ENCODE measurements around the gene FBXL22.

FBXL22 gene

GRCh38 chr15:63554337-63554927 is 42.8 kb upstream of the FBXL22 start:
- Histone ChIP-seq H3K27ac (replicated peaks) (no peak overlapping the region), H3K27me3 (ENCODE audit: insufficient read depth, poor library complexity, severe bottlenecking) (no peaks in the 10 kb centered on the region), H3K4me3 (replicated peaks; ENCODE audit: insufficient read depth, low read length) (no peak overlapping the region)
- no peak for TF ChIP-seq SPI1 (IDR thresholded peaks at IDR 0.05; ENCODE audit: borderline replicate concordance, low read depth)
- no peak for TF ChIP-seq CTCF (IDR thresholded peaks at IDR 0.05; ENCODE audit: insufficient read depth, low read length)
- no peak for TF ChIP-seq GABPA (IDR thresholded peaks at IDR 0.05; ENCODE audit: low read depth)
- TF ChIP-seq POLR2AphosphoS5 (IDR thresholded peaks at IDR 0.05; ENCODE audit: low read depth), result no peak
- TF ChIP-seq REST (IDR thresholded peaks at IDR 0.05; ENCODE audit: insufficient replicate concordance, low read depth), result no peak
- no peak for DNase-seq (ENCODE audit: low read depth in 1 of 2, low spot score in 1 of 2)

GRCh38 chr15:63555507-63555906 is 41.7 kb upstream of the FBXL22 start:
- Histone ChIP-seq H3K4me3 (replicated peaks; ENCODE audit: insufficient read depth, low read length) (no peak overlapping the region), H3K27ac (replicated peaks) (no peak overlapping the region), H3K27me3 (ENCODE audit: insufficient read depth, poor library complexity, severe bottlenecking) (no peaks in the 10 kb centered on the region)
- TF ChIP-seq POLR2AphosphoS5 (IDR thresholded peaks at IDR 0.05; ENCODE audit: low read depth) (no peak), SPI1 (IDR thresholded peaks at IDR 0.05; ENCODE audit: borderline replicate concordance, low read depth) (no peak), CTCF (IDR thresholded peaks at IDR 0.05; ENCODE audit: insufficient read depth, low read length) (no peak), REST (IDR thresholded peaks at IDR 0.05; ENCODE audit: insufficient replicate concordance, low read depth) (no peak), GABPA (IDR thresholded peaks at IDR 0.05; ENCODE audit: low read depth) (no peak)
- DNase-seq (ENCODE audit: low read depth in 1 of 2, low spot score in 1 of 2), result no peak

- no peak for DNase-seq (ENCODE audit: low read depth in 1 of 2, low spot score in 1 of 2)
- TF ChIP-seq CTCF (IDR thresholded peaks at IDR 0.05; ENCODE audit: insufficient read depth, low read length), result no peak
- TF ChIP-seq POLR2AphosphoS5 (IDR thresholded peaks at IDR 0.05; ENCODE audit: low read depth), result no peak
- no peak for TF ChIP-seq SPI1 (IDR thresholded peaks at IDR 0.05; ENCODE audit: borderline replicate concordance, low read depth)
- TF ChIP-seq REST (IDR thresholded peaks at IDR 0.05; ENCODE audit: insufficient replicate concordance, low read depth), result no peak
- TF ChIP-seq GABPA (IDR thresholded peaks at IDR 0.05; ENCODE audit: low read depth), result no peak
- H3K27ac ChIP-seq (replicated peaks), result no peak overlapping the region
These were observed 40.9 kb upstream of the FBXL22 start for GRCh38 chr15:63556246-63556645.

More at GRCh38 chr15:63556246-63556645, 40.9 kb upstream of the FBXL22 start:
- no peaks in the 10 kb centered on the region for H3K27me3 ChIP-seq (ENCODE audit: insufficient read depth, poor library complexity, severe bottlenecking)
- H3K4me3 ChIP-seq (replicated peaks; ENCODE audit: insufficient read depth, low read length), result no peak overlapping the region
